Ascending aorta (tissue), 1 donor: ENCODE measurements around the gene CRISP3. TPM values are rescaled to one million over a fixed set of nuclear protein-coding genes. Genes with fewer than 3 reads are reported as not detected.

Experiments
- total RNA-seq: library from RNA; depleted of rRNA; stranded (reverse); fragments of >200 nt; gene quantifications from one replicate; pipeline ENCODE4 v1.1.0, GENCODE V29; 2016

CRISP3 gene
- total RNA-seq, 1 donor from 2014 or later, result not detected

Other genes starting within 250 kb of the CRISP3 start
- not detected for gene GLYATL3, start 244.5 kb downstream of the CRISP3 start, total RNA-seq
- gene C6orf141, start 193.7 kb downstream of the CRISP3 start, total RNA-seq, result not detected
- gene RHAG, start 107.5 kb downstream of the CRISP3 start, total RNA-seq, result not detected
- not detected for gene CRISP2, start 30.8 kb downstream of the CRISP3 start, total RNA-seq
- gene PGK2, start 42.9 kb upstream of the CRISP3 start, total RNA-seq, result not detected
- gene CRISP1, start 122.1 kb upstream of the CRISP3 start, total RNA-seq, result not detected
- not detected for gene DEFB114, start 219.8 kb upstream of the CRISP3 start, total RNA-seq
- gene DEFB113, start 225.2 kb upstream of the CRISP3 start, total RNA-seq, result not detected